LNCaP clone FGC (cell line): Measurements from ENCODE around the gene ZNF804A.

Source experiments
- DNase-seq: peaks from one replicate; pipeline ENCODE4 v3.0.0-alpha.2; 2011; ENCODE audit warnings: low read depth
- H3K4me3 ChIP-seq: 2 replicates; pipeline ENCODE4 v1.5.1; 2011; ENCODE audit warnings: mild to moderate bottlenecking, low read depth, low read length, control low read depth
- CTCF ChIP-seq: IDR thresholded peaks from 2 replicates; pipeline ENCODE4 v1.5.1; 2012; ENCODE audit warnings: mild to moderate bottlenecking; ENCODE audit not compliant: control insufficient read depth, insufficient read depth; ENCODE audit errors: extremely low read depth

The ZNF804A gene

GRCh38 chr2:184835398-184835715 lies 237.0 kb downstream of the ZNF804A start:
- no peak for DNase-seq
- TF ChIP-seq CTCF: no peak
- H3K4me3 ChIP-seq: no peak overlapping the region

GRCh38 chr2:184847331-184847730 lies 249.0 kb downstream of the ZNF804A start:
- no peak for DNase-seq
- no peak for TF ChIP-seq CTCF
- H3K4me3 ChIP-seq: no peak overlapping the region

- no peak for TF ChIP-seq CTCF
- no peak for DNase-seq
- no peak overlapping the region for H3K4me3 ChIP-seq
These were observed 251.2 kb downstream of the ZNF804A start for GRCh38 chr2:184849516-184849915.

GRCh38 chr2:184851576-184851975 lies 253.2 kb downstream of the ZNF804A start:
- DNase-seq: no peak
- no peak overlapping the region for H3K4me3 ChIP-seq
- no peak for TF ChIP-seq CTCF

- H3K4me3 ChIP-seq: no peak overlapping the region
- TF ChIP-seq CTCF: no peak
- DNase-seq: no peak
These were observed 260.9 kb downstream of the ZNF804A start for GRCh38 chr2:184859187-184859586.

- TF ChIP-seq CTCF: no peak
- H3K4me3 ChIP-seq: no peak overlapping the region
- DNase-seq: no peak
These were observed 262.4 kb downstream of the ZNF804A start for GRCh38 chr2:184860744-184861143.

GRCh38 chr2:184875212-184875611 lies 276.9 kb downstream of the ZNF804A start:
- TF ChIP-seq CTCF: no peak
- no peak for DNase-seq
- H3K4me3 ChIP-seq: no peak overlapping the region
